Endothelial cell (in vitro differentiated cells): ENCODE data around the gene ZFP36. TPM values are rescaled to one million over a fixed set of nuclear protein-coding genes. Genes with fewer than 3 reads are reported as not detected.
"Not testable (repeated sequence)": the region's sequence is repeated elsewhere in the genome, so short reads cannot be mapped to it uniquely, and the experiment has no call there.

Experiments used
- DNase-seq: peaks from one replicate; pipeline ENCODE4 v3.0.0; 2021; ENCODE audit warnings: low spot score
- H3K27ac Mint-ChIP-seq: one replicate; pipeline ENCODE4 v1.8.0; 2021; ENCODE audit warnings: mixed read lengths, inconsistent platforms; ENCODE audit not compliant: unreplicated experiment
- H3K27me3 Mint-ChIP-seq: one replicate; pipeline ENCODE4 v1.8.0; 2021; ENCODE audit warnings: mild to moderate bottlenecking, moderate library complexity, mixed read lengths, inconsistent platforms; ENCODE audit not compliant: unreplicated experiment
- H3K36me3 Mint-ChIP-seq: one replicate; pipeline ENCODE4 v1.8.0; 2021; ENCODE audit warnings: mild to moderate bottlenecking, low read depth, mixed read lengths, inconsistent platforms; ENCODE audit not compliant: unreplicated experiment
- H3K4me1 Mint-ChIP-seq: one replicate; pipeline ENCODE4 v1.8.0; 2021; ENCODE audit warnings: mild to moderate bottlenecking, mixed read lengths, inconsistent platforms; ENCODE audit not compliant: unreplicated experiment
- H3K4me3 Mint-ChIP-seq: one replicate; pipeline ENCODE4 v1.8.0; 2021; ENCODE audit warnings: mild to moderate bottlenecking, mixed read lengths, inconsistent platforms; ENCODE audit not compliant: unreplicated experiment
- H3K9me3 Mint-ChIP-seq: one replicate; pipeline ENCODE4 v1.8.0; 2021; ENCODE audit warnings: mixed read lengths, inconsistent platforms; ENCODE audit not compliant: unreplicated experiment
- CTCF ChIP-seq: fragments of 200-600 bp; sonication (generic); IDR thresholded peaks from one replicate; pipeline ENCODE4 v1.5.0; 2021; ENCODE audit warnings: antibody characterized with exemption; ENCODE audit not compliant: unreplicated experiment
- total RNA-seq: library from RNA; stranded (reverse); fragmentation: NEBNext Ultra II Directional; extraction: Animal tissue kit (Norgen Biotek cat#: 25700); gene quantifications from one replicate; pipeline ENCODE4 v1.2.1, GENCODE V29; 2021; ENCODE audit not compliant: unreplicated experiment

The ZFP36 gene
- total RNA-seq, 1 donor from 2014 or later = 10.2 TPM

GRCh38 chr19:39445196-39446111 is 38.8 kb downstream of the ZFP36 start, which contains the start of gene SUPT5H:
TSS of gene SUPT5H (plus strand) at chr19:39445582. CDS start at chr19:39445891, 309 bp downstream.
- Mint-ChIP-seq H3K4me3 (peak within 1 kb of the TSS; percentile 99), H3K9me3 (no peaks in the 10 kb centered on the region), H3K27ac (peak within 1 kb of the TSS; percentile 95), H3K36me3 (peaks cover 17% of the 10 kb centered on the region), H3K27me3 (peaks cover 11% of the 10 kb centered on the region), H3K4me1 (peaks cover 32% of the 10 kb centered on the region)
- no peak for TF ChIP-seq CTCF
- peak; percentile 94 for DNase-seq

- no peak for TF ChIP-seq CTCF
- peaks cover 18% of the 10 kb centered on the region for H3K36me3 Mint-ChIP-seq
- H3K27ac Mint-ChIP-seq = peak overlapping the region; percentile 33
- no peak for DNase-seq
- H3K4me3 Mint-ChIP-seq = peak overlapping the region; percentile 99
- H3K4me1 Mint-ChIP-seq = peaks cover 32% of the 10 kb centered on the region
- peaks cover 11% of the 10 kb centered on the region for H3K27me3 Mint-ChIP-seq
- H3K9me3 Mint-ChIP-seq = no peaks in the 10 kb centered on the region
These were observed 39.9 kb downstream of the ZFP36 start for GRCh38 chr19:39446365-39447084.

- Mint-ChIP-seq H3K36me3 (peaks cover 32% of the 10 kb centered on the region), H3K27ac (no peak overlapping the region), H3K4me3 (peak overlapping the region; percentile 1)
These were observed 41.6 kb downstream of the ZFP36 start for GRCh38 chr19:39448271-39448670.

GRCh38 chr19:39449116-39449797 is 42.6 kb downstream of the ZFP36 start:
- no peak overlapping the region for H3K27ac Mint-ChIP-seq
- DNase-seq = no peak
- H3K4me3 Mint-ChIP-seq = peak overlapping the region; percentile 60
- TF ChIP-seq CTCF = no peak
- peaks cover 12% of the 10 kb centered on the region for H3K27me3 Mint-ChIP-seq
- no peaks in the 10 kb centered on the region for H3K9me3 Mint-ChIP-seq
- H3K36me3 Mint-ChIP-seq = peaks cover 33% of the 10 kb centered on the region
- peaks cover 36% of the 10 kb centered on the region for H3K4me1 Mint-ChIP-seq

More at GRCh38 chr19:39448271-39448670, 41.6 kb downstream of the ZFP36 start:
- no peak for DNase-seq
- H3K9me3 Mint-ChIP-seq = no peaks in the 10 kb centered on the region
- TF ChIP-seq CTCF = no peak
- H3K27me3 Mint-ChIP-seq = peaks cover 12% of the 10 kb centered on the region
- peaks cover 36% of the 10 kb centered on the region for H3K4me1 Mint-ChIP-seq

- not testable (repeated sequence) for H3K4me3 Mint-ChIP-seq, H3K9me3 Mint-ChIP-seq, DNase-seq, H3K27ac Mint-ChIP-seq, H3K27me3 Mint-ChIP-seq
- Mint-ChIP-seq H3K4me1 (peaks cover 19% of the 10 kb centered on the region), H3K36me3 (peaks cover 36% of the 10 kb centered on the region)
These were observed 44.6 kb downstream of the ZFP36 start for GRCh38 chr19:39451257-39451656.
